GM23338 (cell line): ENCODE results near the gene AKAP1. TPM values are rescaled to one million over a fixed set of nuclear protein-coding genes. Genes with fewer than 3 reads are reported as not detected.

Source experiments
- CREB1 ChIP-seq: fragments of 250-450 bp; sonication (Bioruptor Pico); IDR thresholded peaks from 2 replicates; pipeline ENCODE4 v1.5.0; 2020; ENCODE audit warnings: low read depth, mild to moderate bottlenecking, moderate library complexity
- NANOG ChIP-seq: IDR thresholded peaks from 2 replicates; pipeline ENCODE4 v1.6.1; 2016; ENCODE audit warnings: antibody characterized with exemption, borderline replicate concordance
- POLR2AphosphoS5 ChIP-seq: IDR thresholded peaks from 2 replicates; pipeline ENCODE4 v1.6.1; 2016; ENCODE audit warnings: antibody characterized with exemption, low read depth
- ZNF114 ChIP-seq: fragments of 250-450 bp; sonication (Bioruptor Pico); IDR thresholded peaks from 2 replicates; pipeline ENCODE4 v1.5.0; 2020; ENCODE audit warnings: mild to moderate bottlenecking, moderate library complexity
- polyA plus RNA-seq: library from polyadenylated mRNA; unstranded; fragments of >200 nt; fragmentation: Nextera tagmentation; extraction: Ambion mirVana; gene quantifications from 2 replicates; pipeline ENCODE4 v1.2.1, GENCODE V29; 2016
- total RNA-seq: library from RNA; depleted of rRNA; stranded (reverse); fragments of >200 nt; shearing (Covaris generic); gene quantifications from 2 replicates; pipeline ENCODE4 v1.2.3, GENCODE V29; 2014
- TF ChIP-seq, protein P1 (sequence below): fragments of 250-450 bp; sonication (Bioruptor Pico); IDR thresholded peaks from 2 replicates; pipeline ENCODE4 v1.5.0; 2020; ENCODE audit warnings: mild to moderate bottlenecking, moderate library complexity
- TF ChIP-seq, protein P2 (sequence below), 2 experiments: fragments of 200-600 bp in 1 of 2; sonication (generic) in 1 of 2; conservative IDR thresholded peaks; 2 replicates each; pipeline versions ENCODE4 v1.5.1 to v1.6.1; 2016 to 2017; ENCODE audit warnings: antibody characterized with exemption in 2 of 2, low read depth in 2 of 2, mild to moderate bottlenecking in 2 of 2, moderate library complexity in 1 of 2
- TF ChIP-seq, protein P3 (sequence below): IDR thresholded peaks from one replicate; pipeline ENCODE4 v1.6.1; 2018; ENCODE audit warnings: antibody characterized with exemption; ENCODE audit not compliant: unreplicated experiment

AKAP1 gene
- total and polyA plus RNA-seq, 2 experiments from 2014 or later, result 19.6 to 45.9 TPM

DNA sequence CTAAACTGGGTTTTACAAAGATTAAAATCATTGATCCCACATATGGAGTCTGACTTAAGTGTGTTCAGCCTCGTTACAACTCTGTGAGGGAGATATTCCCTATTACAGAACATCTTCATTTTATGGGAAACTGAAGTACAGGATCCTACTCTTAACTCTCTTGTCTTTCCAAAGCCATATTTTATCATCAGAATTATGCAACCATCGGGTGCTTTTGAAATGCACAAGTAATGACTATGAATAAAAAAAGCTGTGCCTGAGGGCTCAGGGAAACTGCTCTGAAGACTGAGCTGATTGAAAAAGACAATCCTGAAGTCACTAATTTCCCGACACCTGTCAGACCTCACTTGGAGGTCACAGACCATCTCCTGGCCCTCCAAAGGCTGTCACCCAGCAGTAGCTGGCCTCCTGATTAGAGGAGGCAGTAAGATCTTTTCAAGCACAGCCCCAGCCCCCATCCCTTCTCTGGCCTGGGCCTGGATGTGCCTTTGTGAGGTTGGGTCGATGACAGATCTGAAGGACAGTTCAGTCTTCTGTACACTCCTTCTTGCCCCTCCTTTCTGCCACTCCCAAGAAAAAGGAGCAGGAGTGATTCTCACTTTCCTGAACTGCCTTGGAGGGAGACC is 5.6 kb downstream of the AKAP1 start (continued):
- TF ChIP-seq, protein P1, sequence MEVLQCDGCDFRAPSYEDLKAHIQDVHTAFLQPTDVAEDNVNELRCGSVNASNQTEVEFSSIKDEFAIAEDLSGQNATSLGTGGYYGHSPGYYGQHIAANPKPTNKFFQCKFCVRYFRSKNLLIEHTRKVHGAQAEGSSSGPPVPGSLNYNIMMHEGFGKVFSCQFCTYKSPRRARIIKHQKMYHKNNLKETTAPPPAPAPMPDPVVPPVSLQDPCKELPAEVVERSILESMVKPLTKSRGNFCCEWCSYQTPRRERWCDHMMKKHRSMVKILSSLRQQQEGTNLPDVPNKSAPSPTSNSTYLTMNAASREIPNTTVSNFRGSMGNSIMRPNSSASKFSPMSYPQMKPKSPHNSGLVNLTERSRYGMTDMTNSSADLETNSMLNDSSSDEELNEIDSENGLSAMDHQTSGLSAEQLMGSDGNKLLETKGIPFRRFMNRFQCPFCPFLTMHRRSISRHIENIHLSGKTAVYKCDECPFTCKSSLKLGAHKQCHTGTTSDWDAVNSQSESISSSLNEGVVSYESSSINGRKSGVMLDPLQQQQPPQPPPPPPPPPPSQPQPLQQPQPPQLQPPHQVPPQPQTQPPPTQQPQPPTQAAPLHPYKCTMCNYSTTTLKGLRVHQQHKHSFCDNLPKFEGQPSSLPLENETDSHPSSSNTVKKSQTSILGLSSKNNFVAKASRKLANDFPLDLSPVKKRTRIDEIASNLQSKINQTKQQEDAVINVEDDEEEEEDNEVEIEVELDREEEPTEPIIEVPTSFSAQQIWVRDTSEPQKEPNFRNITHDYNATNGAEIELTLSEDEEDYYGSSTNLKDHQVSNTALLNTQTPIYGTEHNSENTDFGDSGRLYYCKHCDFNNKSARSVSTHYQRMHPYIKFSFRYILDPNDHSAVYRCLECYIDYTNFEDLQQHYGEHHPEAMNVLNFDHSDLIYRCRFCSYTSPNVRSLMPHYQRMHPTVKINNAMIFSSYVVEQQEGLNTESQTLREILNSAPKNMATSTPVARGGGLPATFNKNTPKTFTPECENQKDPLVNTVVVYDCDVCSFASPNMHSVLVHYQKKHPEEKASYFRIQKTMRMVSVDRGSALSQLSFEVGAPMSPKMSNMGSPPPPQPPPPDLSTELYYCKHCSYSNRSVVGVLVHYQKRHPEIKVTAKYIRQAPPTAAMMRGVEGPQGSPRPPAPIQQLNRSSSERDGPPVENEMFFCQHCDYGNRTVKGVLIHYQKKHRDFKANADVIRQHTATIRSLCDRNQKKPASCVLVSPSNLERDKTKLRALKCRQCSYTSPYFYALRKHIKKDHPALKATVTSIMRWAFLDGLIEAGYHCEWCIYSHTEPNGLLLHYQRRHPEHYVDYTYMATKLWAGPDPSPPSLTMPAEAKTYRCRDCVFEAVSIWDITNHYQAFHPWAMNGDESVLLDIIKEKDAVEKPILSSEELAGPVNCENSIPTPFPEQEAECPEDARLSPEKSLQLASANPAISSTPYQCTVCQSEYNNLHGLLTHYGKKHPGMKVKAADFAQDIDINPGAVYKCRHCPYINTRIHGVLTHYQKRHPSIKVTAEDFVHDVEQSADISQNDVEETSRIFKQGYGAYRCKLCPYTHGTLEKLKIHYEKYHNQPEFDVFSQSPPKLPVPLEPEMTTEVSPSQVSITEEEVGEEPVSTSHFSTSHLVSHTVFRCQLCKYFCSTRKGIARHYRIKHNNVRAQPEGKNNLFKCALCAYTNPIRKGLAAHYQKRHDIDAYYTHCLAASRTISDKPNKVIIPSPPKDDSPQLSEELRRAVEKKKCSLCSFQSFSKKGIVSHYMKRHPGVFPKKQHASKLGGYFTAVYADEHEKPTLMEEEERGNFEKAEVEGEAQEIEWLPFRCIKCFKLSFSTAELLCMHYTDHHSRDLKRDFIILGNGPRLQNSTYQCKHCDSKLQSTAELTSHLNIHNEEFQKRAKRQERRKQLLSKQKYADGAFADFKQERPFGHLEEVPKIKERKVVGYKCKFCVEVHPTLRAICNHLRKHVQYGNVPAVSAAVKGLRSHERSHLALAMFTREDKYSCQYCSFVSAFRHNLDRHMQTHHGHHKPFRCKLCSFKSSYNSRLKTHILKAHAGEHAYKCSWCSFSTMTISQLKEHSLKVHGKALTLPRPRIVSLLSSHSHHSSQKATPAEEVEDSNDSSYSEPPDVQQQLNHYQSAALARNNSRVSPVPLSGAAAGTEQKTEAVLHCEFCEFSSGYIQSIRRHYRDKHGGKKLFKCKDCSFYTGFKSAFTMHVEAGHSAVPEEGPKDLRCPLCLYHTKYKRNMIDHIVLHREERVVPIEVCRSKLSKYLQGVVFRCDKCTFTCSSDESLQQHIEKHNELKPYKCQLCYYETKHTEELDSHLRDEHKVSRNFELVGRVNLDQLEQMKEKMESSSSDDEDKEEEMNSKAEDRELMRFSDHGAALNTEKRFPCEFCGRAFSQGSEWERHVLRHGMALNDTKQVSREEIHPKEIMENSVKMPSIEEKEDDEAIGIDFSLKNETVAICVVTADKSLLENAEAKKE, result no peak
- TF ChIP-seq CREB1 (CRISPR knock-in tag), result no peak
- TF ChIP-seq, protein P2, sequence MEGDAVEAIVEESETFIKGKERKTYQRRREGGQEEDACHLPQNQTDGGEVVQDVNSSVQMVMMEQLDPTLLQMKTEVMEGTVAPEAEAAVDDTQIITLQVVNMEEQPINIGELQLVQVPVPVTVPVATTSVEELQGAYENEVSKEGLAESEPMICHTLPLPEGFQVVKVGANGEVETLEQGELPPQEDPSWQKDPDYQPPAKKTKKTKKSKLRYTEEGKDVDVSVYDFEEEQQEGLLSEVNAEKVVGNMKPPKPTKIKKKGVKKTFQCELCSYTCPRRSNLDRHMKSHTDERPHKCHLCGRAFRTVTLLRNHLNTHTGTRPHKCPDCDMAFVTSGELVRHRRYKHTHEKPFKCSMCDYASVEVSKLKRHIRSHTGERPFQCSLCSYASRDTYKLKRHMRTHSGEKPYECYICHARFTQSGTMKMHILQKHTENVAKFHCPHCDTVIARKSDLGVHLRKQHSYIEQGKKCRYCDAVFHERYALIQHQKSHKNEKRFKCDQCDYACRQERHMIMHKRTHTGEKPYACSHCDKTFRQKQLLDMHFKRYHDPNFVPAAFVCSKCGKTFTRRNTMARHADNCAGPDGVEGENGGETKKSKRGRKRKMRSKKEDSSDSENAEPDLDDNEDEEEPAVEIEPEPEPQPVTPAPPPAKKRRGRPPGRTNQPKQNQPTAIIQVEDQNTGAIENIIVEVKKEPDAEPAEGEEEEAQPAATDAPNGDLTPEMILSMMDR (conservative IDR thresholded peaks at IDR 0.05; ENCODE audit: low read depth in 2 of 2), result no peak
- TF ChIP-seq, protein P3, sequence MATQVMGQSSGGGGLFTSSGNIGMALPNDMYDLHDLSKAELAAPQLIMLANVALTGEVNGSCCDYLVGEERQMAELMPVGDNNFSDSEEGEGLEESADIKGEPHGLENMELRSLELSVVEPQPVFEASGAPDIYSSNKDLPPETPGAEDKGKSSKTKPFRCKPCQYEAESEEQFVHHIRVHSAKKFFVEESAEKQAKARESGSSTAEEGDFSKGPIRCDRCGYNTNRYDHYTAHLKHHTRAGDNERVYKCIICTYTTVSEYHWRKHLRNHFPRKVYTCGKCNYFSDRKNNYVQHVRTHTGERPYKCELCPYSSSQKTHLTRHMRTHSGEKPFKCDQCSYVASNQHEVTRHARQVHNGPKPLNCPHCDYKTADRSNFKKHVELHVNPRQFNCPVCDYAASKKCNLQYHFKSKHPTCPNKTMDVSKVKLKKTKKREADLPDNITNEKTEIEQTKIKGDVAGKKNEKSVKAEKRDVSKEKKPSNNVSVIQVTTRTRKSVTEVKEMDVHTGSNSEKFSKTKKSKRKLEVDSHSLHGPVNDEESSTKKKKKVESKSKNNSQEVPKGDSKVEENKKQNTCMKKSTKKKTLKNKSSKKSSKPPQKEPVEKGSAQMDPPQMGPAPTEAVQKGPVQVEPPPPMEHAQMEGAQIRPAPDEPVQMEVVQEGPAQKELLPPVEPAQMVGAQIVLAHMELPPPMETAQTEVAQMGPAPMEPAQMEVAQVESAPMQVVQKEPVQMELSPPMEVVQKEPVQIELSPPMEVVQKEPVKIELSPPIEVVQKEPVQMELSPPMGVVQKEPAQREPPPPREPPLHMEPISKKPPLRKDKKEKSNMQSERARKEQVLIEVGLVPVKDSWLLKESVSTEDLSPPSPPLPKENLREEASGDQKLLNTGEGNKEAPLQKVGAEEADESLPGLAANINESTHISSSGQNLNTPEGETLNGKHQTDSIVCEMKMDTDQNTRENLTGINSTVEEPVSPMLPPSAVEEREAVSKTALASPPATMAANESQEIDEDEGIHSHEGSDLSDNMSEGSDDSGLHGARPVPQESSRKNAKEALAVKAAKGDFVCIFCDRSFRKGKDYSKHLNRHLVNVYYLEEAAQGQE, result no peak
- no peak for TF ChIP-seq ZNF114 (CRISPR knock-in tag)
- TF ChIP-seq POLR2AphosphoS5, result no peak
- no peak for TF ChIP-seq NANOG
